ENCODE results near the gene RAB6C.
"Not testable (repeated sequence)": the region's sequence is repeated elsewhere in the genome, so short reads cannot be mapped to it uniquely, and the experiment has no call there.

RAB6C gene

GRCh38 chr2:129943456-129943855 lies 36.0 kb upstream of the RAB6C start:
- H3K36me3 ChIP-seq (ENCODE audit: control insufficient read depth in 4 of 4, insufficient read depth in 4 of 4, low read length in 3 of 4); DNase-seq; H3K27me3 ChIP-seq (replicated peaks in 2 of 5; ENCODE audit: control insufficient read depth in 4 of 5, insufficient read depth in 5 of 5, low read length in 4 of 5); H3K27ac ChIP-seq (ENCODE audit: insufficient read depth in 1 of 2, low read depth in 1 of 2, low read length in 2 of 2, poor library complexity in 1 of 2, severe bottlenecking in 2 of 2); H3K4me3 ChIP-seq (ENCODE audit: control insufficient read depth in 1 of 7, extremely low read depth in 1 of 7, insufficient read depth in 4 of 7, low read depth in 2 of 7, low read length in 6 of 7); H3K9me3 ChIP-seq (ENCODE audit: control extremely low read depth in 1 of 5, control insufficient read depth in 4 of 5, insufficient read depth in 2 of 5, low read depth in 1 of 5, low read length in 4 of 5); CTCF ChIA-PET; POLR2A ChIA-PET; H3K4me1 ChIP-seq (ENCODE audit: control extremely low read depth in 1 of 4, control insufficient read depth in 4 of 4, insufficient read depth in 4 of 4, low read length in 3 of 4): not testable (repeated sequence)
- 81% methylated on average over 6 of the region's 8 CpGs for WGBS (ENCODE audit: insufficient coverage)

GRCh38 chr2:129945557-129945956 lies 33.9 kb upstream of the RAB6C start:
- POLR2A ChIA-PET, result no interaction called here
- Histone ChIP-seq H3K9me3 (ENCODE audit: control extremely low read depth in 1 of 5, control insufficient read depth in 4 of 5, insufficient read depth in 2 of 5, low read depth in 1 of 5, low read length in 4 of 5) (no peaks in the 10 kb centered on the region), H3K27ac (ENCODE audit: insufficient read depth in 1 of 2, low read depth in 1 of 2, low read length in 2 of 2, poor library complexity in 1 of 2, severe bottlenecking in 2 of 2) (no peak overlapping the region)

GRCh38 chr2:129947712-129948111 lies 31.8 kb upstream of the RAB6C start:
- WGBS (ENCODE audit: insufficient coverage), result no CpG with 5 or more reads among the region's 2 CpGs
- H3K27me3 ChIP-seq (replicated peaks in 2 of 5; ENCODE audit: control insufficient read depth in 4 of 5, insufficient read depth in 5 of 5, low read length in 4 of 5); H3K4me1 ChIP-seq (ENCODE audit: control extremely low read depth in 1 of 4, control insufficient read depth in 4 of 4, insufficient read depth in 4 of 4, low read length in 3 of 4); POLR2A ChIA-PET; H3K9me3 ChIP-seq (ENCODE audit: control extremely low read depth in 1 of 5, control insufficient read depth in 4 of 5, insufficient read depth in 2 of 5, low read depth in 1 of 5, low read length in 4 of 5); H3K36me3 ChIP-seq (ENCODE audit: control insufficient read depth in 4 of 4, insufficient read depth in 4 of 4, low read length in 3 of 4); H3K4me3 ChIP-seq (ENCODE audit: control insufficient read depth in 1 of 7, extremely low read depth in 1 of 7, insufficient read depth in 4 of 7, low read depth in 2 of 7, low read length in 6 of 7); H3K27ac ChIP-seq (ENCODE audit: insufficient read depth in 1 of 2, low read depth in 1 of 2, low read length in 2 of 2, poor library complexity in 1 of 2, severe bottlenecking in 2 of 2); DNase-seq; CTCF ChIA-PET: not testable (repeated sequence)

More at GRCh38 chr2:129945557-129945956, 33.9 kb upstream of the RAB6C start:
- Histone ChIP-seq H3K36me3 (ENCODE audit: control insufficient read depth in 4 of 4, insufficient read depth in 4 of 4, low read length in 3 of 4) (no peaks in the 10 kb centered on the region), H3K27me3 (replicated peaks in 2 of 5; ENCODE audit: control insufficient read depth in 4 of 5, insufficient read depth in 5 of 5, low read length in 4 of 5) (peaks cover 0 to 7% (median 0%) of the 10 kb centered on the region in 5 experiments), H3K4me1 (ENCODE audit: control extremely low read depth in 1 of 4, control insufficient read depth in 4 of 4, insufficient read depth in 4 of 4, low read length in 3 of 4) (no peaks in the 10 kb centered on the region), H3K4me3 (ENCODE audit: control insufficient read depth in 1 of 7, extremely low read depth in 1 of 7, insufficient read depth in 4 of 7, low read depth in 2 of 7, low read length in 6 of 7) (no peak overlapping the region)
- DNase-seq, result no peak
- CTCF ChIA-PET, result interaction anchor here (2.1 kb wide), 1 partner anchor 18 kb away, joined by 4 read pairs; no protein-coding TSS in a partner anchor

- DNase-seq; H3K4me1 ChIP-seq (ENCODE audit: control extremely low read depth in 1 of 4, control insufficient read depth in 4 of 4, insufficient read depth in 4 of 4, low read length in 3 of 4); H3K27me3 ChIP-seq (replicated peaks in 2 of 5; ENCODE audit: control insufficient read depth in 4 of 5, insufficient read depth in 5 of 5, low read length in 4 of 5); H3K27ac ChIP-seq (ENCODE audit: insufficient read depth in 1 of 2, low read depth in 1 of 2, low read length in 2 of 2, poor library complexity in 1 of 2, severe bottlenecking in 2 of 2); H3K9me3 ChIP-seq (ENCODE audit: control extremely low read depth in 1 of 5, control insufficient read depth in 4 of 5, insufficient read depth in 2 of 5, low read depth in 1 of 5, low read length in 4 of 5); H3K36me3 ChIP-seq (ENCODE audit: control insufficient read depth in 4 of 4, insufficient read depth in 4 of 4, low read length in 3 of 4); POLR2A ChIA-PET; H3K4me3 ChIP-seq (ENCODE audit: control insufficient read depth in 1 of 7, extremely low read depth in 1 of 7, insufficient read depth in 4 of 7, low read depth in 2 of 7, low read length in 6 of 7); CTCF ChIA-PET: not testable (repeated sequence)
- WGBS (ENCODE audit: insufficient coverage), result no CpG with 5 or more reads among the region's 6 CpGs
Observed at GRCh38 chr2:129956171-129956570, 23.3 kb upstream of the RAB6C start.

- ChIA-PET POLR2A (no interaction called here), CTCF (no interaction called here)
- DNase-seq, result no peak
- H3K27me3 ChIP-seq (replicated peaks in 2 of 5; ENCODE audit: control insufficient read depth in 4 of 5, insufficient read depth in 5 of 5, low read length in 4 of 5), result peaks cover 0 to 4% (median 0%) of the 10 kb centered on the region in 5 experiments
- no peaks in the 10 kb centered on the region for H3K4me1 ChIP-seq (ENCODE audit: control extremely low read depth in 1 of 4, control insufficient read depth in 4 of 4, insufficient read depth in 4 of 4, low read length in 3 of 4)
- no peak overlapping the region for H3K27ac ChIP-seq (ENCODE audit: insufficient read depth in 1 of 2, low read depth in 1 of 2, low read length in 2 of 2, poor library complexity in 1 of 2, severe bottlenecking in 2 of 2)
- H3K9me3 ChIP-seq (ENCODE audit: control extremely low read depth in 1 of 5, control insufficient read depth in 4 of 5, insufficient read depth in 2 of 5, low read depth in 1 of 5, low read length in 4 of 5), result no peaks in the 10 kb centered on the region
- H3K36me3 ChIP-seq (ENCODE audit: control insufficient read depth in 4 of 4, insufficient read depth in 4 of 4, low read length in 3 of 4), result no peaks in the 10 kb centered on the region
- WGBS (ENCODE audit: insufficient coverage), result 70% methylated on average over 3 of the region's 4 CpGs
- no peak overlapping the region for H3K4me3 ChIP-seq (ENCODE audit: control insufficient read depth in 1 of 7, extremely low read depth in 1 of 7, insufficient read depth in 4 of 7, low read depth in 2 of 7, low read length in 6 of 7)
Observed at GRCh38 chr2:129957891-129958290, 21.6 kb upstream of the RAB6C start.

GRCh38 chr2:129958736-129959135 lies 20.7 kb upstream of the RAB6C start:
- DNase-seq; CTCF ChIA-PET; H3K27me3 ChIP-seq (replicated peaks in 2 of 5; ENCODE audit: control insufficient read depth in 4 of 5, insufficient read depth in 5 of 5, low read length in 4 of 5); H3K4me1 ChIP-seq (ENCODE audit: control extremely low read depth in 1 of 4, control insufficient read depth in 4 of 4, insufficient read depth in 4 of 4, low read length in 3 of 4); H3K4me3 ChIP-seq (ENCODE audit: control insufficient read depth in 1 of 7, extremely low read depth in 1 of 7, insufficient read depth in 4 of 7, low read depth in 2 of 7, low read length in 6 of 7); H3K9me3 ChIP-seq (ENCODE audit: control extremely low read depth in 1 of 5, control insufficient read depth in 4 of 5, insufficient read depth in 2 of 5, low read depth in 1 of 5, low read length in 4 of 5); POLR2A ChIA-PET; H3K27ac ChIP-seq (ENCODE audit: insufficient read depth in 1 of 2, low read depth in 1 of 2, low read length in 2 of 2, poor library complexity in 1 of 2, severe bottlenecking in 2 of 2); H3K36me3 ChIP-seq (ENCODE audit: control insufficient read depth in 4 of 4, insufficient read depth in 4 of 4, low read length in 3 of 4): not testable (repeated sequence)
- no CpG with 5 or more reads among the region's 4 CpGs for WGBS (ENCODE audit: insufficient coverage)

- POLR2A ChIA-PET; DNase-seq; H3K9me3 ChIP-seq (ENCODE audit: control extremely low read depth in 1 of 5, control insufficient read depth in 4 of 5, insufficient read depth in 2 of 5, low read depth in 1 of 5, low read length in 4 of 5); H3K4me3 ChIP-seq (ENCODE audit: control insufficient read depth in 1 of 7, extremely low read depth in 1 of 7, insufficient read depth in 4 of 7, low read depth in 2 of 7, low read length in 6 of 7); H3K36me3 ChIP-seq (ENCODE audit: control insufficient read depth in 4 of 4, insufficient read depth in 4 of 4, low read length in 3 of 4); CTCF ChIA-PET; H3K4me1 ChIP-seq (ENCODE audit: control extremely low read depth in 1 of 4, control insufficient read depth in 4 of 4, insufficient read depth in 4 of 4, low read length in 3 of 4); H3K27ac ChIP-seq (ENCODE audit: insufficient read depth in 1 of 2, low read depth in 1 of 2, low read length in 2 of 2, poor library complexity in 1 of 2, severe bottlenecking in 2 of 2): not testable (repeated sequence)
- H3K27me3 ChIP-seq (replicated peaks in 2 of 5; ENCODE audit: control insufficient read depth in 4 of 5, insufficient read depth in 5 of 5, low read length in 4 of 5), result peaks cover 0 to 13% (median 2%) of the 10 kb centered on the region in 5 experiments
- 70% methylated on average over 2 of the region's 4 CpGs for WGBS (ENCODE audit: insufficient coverage)
Observed at GRCh38 chr2:129968605-129969004, 10.9 kb upstream of the RAB6C start.
